Left lobe of liver (tissue), 2 donors: ENCODE results near the gene MMP21. TPM values are rescaled to one million over a fixed set of nuclear protein-coding genes. Genes with fewer than 3 reads are reported as not detected.

ENCODE experiments used
- ATAC-seq: fragments of 200-7000 bp; cut with Tn5 transposase; one replicate; pipeline ENCODE4 v1.9.1; 2020; ENCODE audit warnings: mild to moderate bottlenecking, moderate library complexity
- DNase-seq: peaks from one replicate; pipeline ENCODE4 v3.0.0-alpha.2; 2020; ENCODE audit warnings: low spot score
- total RNA-seq: library from RNA; stranded (reverse); gene quantifications from one replicate; pipeline ENCODE4 v1.2.1, GENCODE V29; 2021
- donor health status: DM: no; HTN: no; CAD: no; lungs with moderate emphysema.
- donor health status: DM: no; HTN: yes; CAD: no.

The MMP21 gene, protein sequence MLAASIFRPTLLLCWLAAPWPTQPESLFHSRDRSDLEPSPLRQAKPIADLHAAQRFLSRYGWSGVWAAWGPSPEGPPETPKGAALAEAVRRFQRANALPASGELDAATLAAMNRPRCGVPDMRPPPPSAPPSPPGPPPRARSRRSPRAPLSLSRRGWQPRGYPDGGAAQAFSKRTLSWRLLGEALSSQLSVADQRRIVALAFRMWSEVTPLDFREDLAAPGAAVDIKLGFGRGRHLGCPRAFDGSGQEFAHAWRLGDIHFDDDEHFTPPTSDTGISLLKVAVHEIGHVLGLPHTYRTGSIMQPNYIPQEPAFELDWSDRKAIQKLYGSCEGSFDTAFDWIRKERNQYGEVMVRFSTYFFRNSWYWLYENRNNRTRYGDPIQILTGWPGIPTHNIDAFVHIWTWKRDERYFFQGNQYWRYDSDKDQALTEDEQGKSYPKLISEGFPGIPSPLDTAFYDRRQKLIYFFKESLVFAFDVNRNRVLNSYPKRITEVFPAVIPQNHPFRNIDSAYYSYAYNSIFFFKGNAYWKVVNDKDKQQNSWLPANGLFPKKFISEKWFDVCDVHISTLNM
- 0.20 TPM for total RNA-seq

- DNase-seq, result no peak
These were observed at the start of gene MMP21 for GRCh38 chr10:125775491-125776106. Gene MMP21 (minus strand): TSS chr10:125775821. CDS start chr10:125775821, 0 bp downstream.

DNA sequence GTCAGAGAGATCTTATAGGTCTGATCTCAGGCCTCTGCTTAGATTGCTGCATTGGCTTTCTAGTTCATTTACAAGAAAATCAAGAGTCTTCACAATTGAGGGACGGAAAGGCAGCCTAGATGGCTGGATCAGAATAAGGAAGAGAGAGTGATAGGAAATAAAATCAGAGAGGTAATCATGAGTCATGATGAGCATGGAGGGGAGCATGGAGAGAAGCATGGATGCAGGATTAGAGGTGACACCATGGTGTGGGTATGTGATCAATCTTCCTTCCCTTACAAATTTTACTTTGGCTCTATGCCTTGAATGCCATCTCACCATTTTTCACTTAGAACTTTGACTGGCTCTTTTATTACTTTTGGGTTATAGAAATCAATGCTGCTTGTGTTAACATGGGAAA lies 49.1 kb upstream of the MMP21 start:
- DNase-seq, result no peak
- ATAC-seq, result no peak

More at GRCh38 chr10:125775491-125776106, at the start of gene MMP21:
- ATAC-seq, result no peak

- no peak for ATAC-seq
- no peak for DNase-seq
These were observed 48.1 kb upstream of the MMP21 start for GRCh38 chr10:125823663-125824251.

GRCh38 chr10:125822878-125823662 lies 47.4 kb upstream of the MMP21 start, which contains the start of the genes BCCIP and UROS:
Gene BCCIP (plus strand): TSS chr10:125823546. CDS start chr10:125823558, 12 bp downstream.
Gene UROS (minus strand): TSS chr10:125823258. CDS start chr10:125816499, 6,759 bp downstream.
- DNase-seq, result peak; percentile 91
- ATAC-seq, result peak; percentile 94

DNA sequence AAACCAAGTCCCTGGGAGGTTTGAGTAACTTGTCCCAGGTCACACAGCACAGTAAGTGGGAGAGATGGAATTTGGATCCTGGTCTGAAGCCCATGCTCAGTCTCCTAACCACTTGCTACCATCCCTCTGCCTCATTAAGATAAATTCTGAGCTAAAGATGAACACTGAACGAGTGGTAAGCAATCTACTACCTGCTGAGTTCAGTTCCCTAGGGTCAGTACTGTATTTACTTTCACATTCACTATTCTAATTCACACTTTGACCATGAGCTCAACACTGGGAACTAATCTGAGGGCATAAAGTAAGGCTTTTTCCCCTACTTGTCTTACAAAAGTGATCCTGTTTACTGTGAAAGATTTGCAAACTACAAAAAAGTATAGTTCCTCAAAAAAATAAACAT lies 45.1 kb upstream of the MMP21 start:
- ATAC-seq, result no peak
- DNase-seq, result no peak

DNA sequence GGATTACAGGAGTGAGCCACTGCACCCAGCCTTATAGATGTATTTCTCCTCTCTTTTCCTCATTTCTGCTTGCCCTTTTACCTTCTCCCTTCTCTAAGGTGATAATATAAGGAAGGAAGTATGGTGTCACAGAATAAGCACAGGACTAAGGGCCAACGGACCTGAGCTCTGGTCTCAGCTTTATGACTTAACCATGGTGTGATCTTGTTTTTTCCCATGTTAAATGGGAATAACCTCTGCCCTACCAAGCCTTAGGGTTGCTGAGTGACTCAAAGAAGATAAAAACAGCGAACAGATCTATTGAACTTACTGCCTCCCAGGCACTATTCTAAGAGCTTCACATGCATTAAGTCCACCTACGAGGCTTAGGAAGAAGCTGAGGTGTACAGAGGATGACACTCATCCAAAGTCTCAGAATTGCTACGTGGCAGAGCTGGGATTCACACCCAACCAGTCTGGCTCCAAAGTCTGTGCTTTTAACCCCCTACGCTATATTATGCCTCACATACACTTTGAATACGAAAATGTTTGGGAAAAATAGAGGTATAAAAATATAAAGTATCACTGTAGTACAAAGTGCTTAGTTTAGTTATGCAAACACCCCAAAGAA lies 41.8 kb upstream of the MMP21 start:
- ATAC-seq (no peak), DNase-seq (no peak)

DNA sequence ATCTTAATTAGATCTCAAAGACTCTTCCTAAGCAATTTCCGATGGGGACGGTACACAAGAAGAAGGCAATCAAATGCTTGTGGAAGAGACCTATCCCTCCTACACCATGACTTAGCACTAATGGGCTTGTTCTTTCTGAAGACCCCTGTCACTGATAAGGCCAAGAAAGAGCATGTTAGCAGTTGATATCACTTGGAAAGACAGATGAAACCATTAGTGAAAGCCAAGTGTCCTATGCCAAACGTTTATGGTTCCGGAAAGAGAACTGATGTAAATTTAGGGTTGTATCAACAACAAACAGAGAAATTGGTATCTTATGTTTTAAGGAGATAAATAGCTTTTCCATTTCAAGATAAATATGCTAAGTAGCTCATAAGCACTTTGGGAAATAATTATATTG lies 40.9 kb upstream of the MMP21 start:
- ATAC-seq (no peak), DNase-seq (no peak)

DNA sequence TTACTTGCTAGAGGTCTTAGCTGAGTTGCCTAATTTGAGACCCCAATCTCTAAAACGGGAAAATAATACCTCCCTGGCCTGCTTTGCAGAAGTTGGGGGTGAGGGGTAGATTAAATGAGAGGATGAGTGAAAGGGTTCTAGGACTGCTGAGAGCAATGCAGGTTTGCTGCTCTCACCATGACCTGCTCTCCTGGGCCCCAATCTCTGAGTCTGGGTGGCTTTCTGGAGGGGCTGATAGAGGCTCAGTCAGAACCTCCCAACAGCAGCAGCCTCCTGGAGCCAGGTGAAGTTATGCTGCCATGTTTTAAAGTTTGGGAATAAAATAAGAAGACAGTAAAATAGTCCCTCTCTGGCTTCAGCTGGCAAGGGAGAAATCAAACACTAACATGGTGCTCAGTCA lies 40.1 kb upstream of the MMP21 start:
- DNase-seq, result no peak
- ATAC-seq, result no peak

- no peak for ATAC-seq
- no peak for DNase-seq
These were observed 36.6 kb upstream of the MMP21 start for GRCh38 chr10:125812128-125812750.

DNA sequence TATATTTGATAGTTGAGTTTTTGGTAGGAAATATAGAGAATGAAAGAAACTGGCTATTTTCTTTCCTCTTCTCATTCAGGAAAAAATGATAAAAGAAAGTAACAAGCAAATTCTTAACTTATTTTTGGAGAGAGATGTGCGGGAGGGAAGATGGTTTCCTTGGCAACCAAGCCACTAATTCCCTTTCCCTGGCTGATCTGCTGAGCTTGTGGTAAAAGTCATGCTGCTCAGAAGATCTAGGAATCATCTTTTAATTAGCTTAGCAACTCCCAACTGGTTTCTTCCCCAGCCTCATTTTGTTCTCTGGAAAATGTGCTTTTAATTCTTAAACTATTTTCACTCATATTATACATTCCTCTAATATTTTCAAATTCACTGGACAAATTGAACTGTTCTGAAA lies 35.6 kb upstream of the MMP21 start:
- ATAC-seq, result no peak
- no peak for DNase-seq

GRCh38 chr10:125808047-125808446 lies 32.4 kb upstream of the MMP21 start:
- no peak for ATAC-seq
- no peak for DNase-seq

DNA sequence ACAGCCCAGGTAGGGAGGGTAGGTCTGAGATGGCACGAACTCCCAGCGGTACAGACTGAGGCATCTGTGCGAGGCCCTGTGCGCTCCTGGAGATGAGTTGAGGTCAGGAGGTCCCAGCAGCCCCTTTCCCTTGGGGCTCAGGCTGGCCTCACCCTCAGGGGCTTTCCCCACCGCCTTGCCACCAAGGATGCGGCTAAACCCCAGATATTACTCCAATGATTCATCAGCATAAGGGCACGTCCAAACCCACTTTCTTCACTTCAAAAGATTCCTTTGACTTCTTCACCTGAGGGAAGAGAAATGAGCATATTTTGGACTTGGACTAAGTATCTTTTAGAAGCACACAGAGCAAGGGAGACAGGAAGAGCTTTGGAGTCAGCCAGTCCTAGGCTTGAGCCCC lies 27.1 kb upstream of the MMP21 start:
- DNase-seq (no peak), ATAC-seq (no peak)

DNA sequence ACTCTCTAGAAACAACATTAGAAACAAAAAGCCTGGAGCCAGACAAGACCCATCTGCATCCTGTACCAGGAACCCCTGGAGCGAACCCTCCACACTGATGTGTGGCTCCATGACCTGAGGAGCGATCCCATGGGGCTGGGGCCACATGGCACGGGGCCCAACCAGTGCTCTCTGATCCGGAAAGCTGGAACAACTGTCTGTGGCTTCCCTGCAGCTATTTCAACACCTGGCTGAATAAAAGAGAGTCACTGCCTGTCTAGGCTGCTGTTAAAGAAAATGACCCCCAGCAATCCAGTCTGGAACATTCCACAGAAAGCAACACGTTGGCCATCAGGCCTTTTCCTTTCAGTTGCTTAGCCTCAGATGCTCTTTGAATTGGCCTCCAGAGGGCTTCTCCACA lies 26.5 kb upstream of the MMP21 start:
- DNase-seq (no peak), ATAC-seq (no peak)

DNA sequence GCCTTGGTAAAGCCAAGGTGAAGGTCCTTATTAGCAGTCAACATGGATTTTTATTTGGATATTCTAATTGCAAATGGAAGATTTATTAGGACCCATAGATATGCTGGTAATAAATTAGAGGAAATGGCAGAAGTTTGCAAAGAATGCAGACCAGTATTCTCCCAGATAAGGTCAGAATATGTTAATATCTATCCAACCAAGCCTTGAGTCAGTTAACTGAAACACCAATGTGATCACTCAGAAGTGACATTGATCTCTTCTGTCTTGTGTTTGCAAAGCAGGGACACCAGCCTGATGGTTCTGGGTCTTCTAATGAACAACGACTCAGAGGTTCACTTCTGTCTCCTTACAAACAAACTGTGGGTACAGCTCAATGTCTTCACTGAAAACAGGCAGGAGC lies 26.0 kb upstream of the MMP21 start:
- no peak for DNase-seq
- no peak for ATAC-seq

DNA sequence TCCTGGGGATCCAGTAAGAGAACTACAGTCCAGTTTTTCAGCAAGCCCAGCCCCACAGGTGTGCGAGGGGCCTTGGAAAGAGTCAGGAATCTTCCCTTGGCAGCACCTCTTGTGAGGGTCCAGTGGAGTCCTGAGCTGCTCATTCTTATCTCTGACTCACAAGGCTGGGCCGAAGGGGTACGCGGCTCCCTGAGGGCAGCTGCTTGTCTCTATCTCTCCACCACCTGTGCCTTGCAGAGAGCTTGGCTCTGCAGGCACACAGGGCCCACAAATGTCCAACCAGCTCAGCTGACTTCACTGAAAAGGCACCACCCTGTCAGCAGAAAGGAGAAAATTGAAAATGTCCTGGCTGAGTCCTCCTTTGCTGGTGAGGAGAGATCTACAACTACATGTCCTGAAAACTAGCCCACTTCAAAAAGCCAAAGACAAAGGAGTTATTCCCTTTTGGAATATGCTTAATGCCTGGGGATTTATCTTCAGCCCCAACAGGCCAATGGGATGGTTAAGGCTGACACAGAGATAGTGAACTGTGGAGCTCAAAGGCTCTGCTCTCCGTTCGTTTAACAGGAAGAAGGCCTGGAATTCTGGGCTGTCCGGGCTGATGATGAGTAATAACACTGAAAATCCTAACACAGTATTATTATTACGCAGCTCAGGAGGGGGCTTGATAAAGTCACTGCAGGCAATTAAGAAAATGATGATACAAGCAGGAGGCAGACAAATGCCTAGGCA lies 24.0 kb upstream of the MMP21 start:
- DNase-seq, result no peak

GRCh38 chr10:125797994-125798662 lies 22.5 kb upstream of the MMP21 start:
- ATAC-seq (no peak), DNase-seq (no peak)

More for the DNA sequence above, 24.0 kb upstream of the MMP21 start:
- no peak for ATAC-seq

DNA sequence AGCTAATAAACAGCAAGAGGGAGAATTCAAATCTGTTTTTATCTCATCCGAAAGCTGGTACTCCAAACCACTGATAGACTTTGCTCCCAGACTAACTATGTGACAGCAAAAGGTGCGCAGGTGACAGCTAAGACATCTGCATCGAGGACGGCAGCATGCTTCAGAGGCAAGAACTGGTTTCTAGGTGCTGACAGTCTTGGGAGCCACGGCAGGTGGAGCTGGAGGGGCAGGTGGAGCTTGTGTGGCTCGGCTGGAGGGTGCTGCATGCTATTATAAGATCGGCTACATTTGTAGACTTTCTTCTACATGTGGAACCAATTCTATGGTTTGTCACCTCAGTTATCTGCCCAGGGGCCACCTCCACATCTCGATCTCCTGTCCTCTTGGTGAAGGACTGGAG lies 21.8 kb upstream of the MMP21 start:
- DNase-seq, result no peak
- ATAC-seq, result no peak

GRCh38 chr10:125795637-125796190 lies 20.1 kb upstream of the MMP21 start:
- DNase-seq (no peak), ATAC-seq (no peak)
